Muscle layer of colon (tissue), 2 donors: ENCODE data around the gene KHSRP.

Experiments
- H3K27ac ChIP-seq: one replicate; pipeline ENCODE4 v1.7.0; 2013; ENCODE audit warnings: low read depth, mild to moderate bottlenecking, low read length, moderate library complexity
- H3K27me3 ChIP-seq, 2 donors: one replicate each; pipeline ENCODE4 v1.7.0; 2013; ENCODE audit warnings: low read length in 2 of 2, mild to moderate bottlenecking in 2 of 2; ENCODE audit not compliant: insufficient read depth in 2 of 2, control insufficient read depth in 1 of 2
- H3K36me3 ChIP-seq: one replicate; pipeline ENCODE4 v1.7.0; 2013; ENCODE audit warnings: mild to moderate bottlenecking, low read length; ENCODE audit not compliant: insufficient read depth
- H3K4me1 ChIP-seq: one replicate; pipeline ENCODE4 v1.7.0; 2013; ENCODE audit warnings: mild to moderate bottlenecking, low read length; ENCODE audit not compliant: insufficient read depth
- H3K4me3 ChIP-seq, 2 donors: one replicate each; pipeline ENCODE4 v1.7.0; 2013; ENCODE audit warnings: low read length in 2 of 2, low read depth in 1 of 2, mild to moderate bottlenecking in 1 of 2, moderate library complexity in 1 of 2
- H3K9ac ChIP-seq: one replicate; pipeline ENCODE4 v1.7.0; 2013; ENCODE audit warnings: low read length
- H3K9me3 ChIP-seq: one replicate; pipeline ENCODE4 v1.7.0; 2013; ENCODE audit warnings: mild to moderate bottlenecking, low read length
- donor health status: abdominal sarcoma.
- donor health status: Adenocarcinoma of cecum.

KHSRP gene

DNA sequence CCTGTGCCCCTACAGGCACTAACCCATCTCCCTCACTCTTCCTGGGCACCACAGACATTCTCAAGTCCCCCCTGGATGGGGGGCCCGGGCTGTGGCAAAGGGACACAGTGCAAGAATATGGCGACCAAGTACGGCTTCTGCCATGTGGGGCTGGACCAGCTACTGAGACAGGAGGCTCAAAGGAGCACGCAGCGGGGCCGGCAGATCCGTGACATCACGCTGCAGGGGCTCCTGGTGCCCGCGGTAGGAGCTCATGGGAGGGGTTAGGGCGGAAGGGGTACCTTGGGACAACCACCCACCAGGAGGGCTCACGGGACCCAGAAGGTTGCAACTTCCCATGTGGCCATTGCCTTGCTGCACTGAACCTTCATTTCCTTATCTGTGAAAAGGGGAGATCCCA is 28.3 kb downstream of the KHSRP start:
- no peak overlapping the region for H3K9ac ChIP-seq
- H3K27me3 ChIP-seq, result no peaks in the 10 kb centered on the region
- no peaks in the 10 kb centered on the region for H3K36me3 ChIP-seq
- H3K4me1 ChIP-seq, result peaks cover 8% of the 10 kb centered on the region
- H3K4me3 ChIP-seq, result no peak overlapping the region
- H3K27ac ChIP-seq, result no peak overlapping the region
- H3K9me3 ChIP-seq, result no peaks in the 10 kb centered on the region

- H3K9ac ChIP-seq, result no peak overlapping the region
- no peak overlapping the region for H3K4me3 ChIP-seq
- no peaks in the 10 kb centered on the region for H3K9me3 ChIP-seq
- H3K27ac ChIP-seq, result no peak overlapping the region
- no peaks in the 10 kb centered on the region for H3K36me3 ChIP-seq
- peaks cover 8% of the 10 kb centered on the region for H3K4me1 ChIP-seq
- no peaks in the 10 kb centered on the region for H3K27me3 ChIP-seq
Measured at GRCh38 chr19:6394831-6395230, 29.8 kb downstream of the KHSRP start.

- H3K27ac ChIP-seq, result peak overlapping the region; percentile 95
- H3K9me3 ChIP-seq, result no peaks in the 10 kb centered on the region
- H3K36me3 ChIP-seq, result no peaks in the 10 kb centered on the region
- H3K27me3 ChIP-seq, result no peaks in the 10 kb centered on the region
- H3K4me1 ChIP-seq, result peaks cover 8% of the 10 kb centered on the region
- peak overlapping the region; percentile 34 to 91 for H3K4me3 ChIP-seq
- H3K9ac ChIP-seq, result peak overlapping the region; percentile 75
Measured at GRCh38 chr19:6393983-6394412, 30.6 kb downstream of the KHSRP start.

GRCh38 chr19:6393074-6393982 is 31.3 kb downstream of the KHSRP start, which contains the start of gene GTF2F1:
Gene GTF2F1, minus strand, starts transcription at chr19:6393164. Its CDS starts 169 bp downstream, at chr19:6392995.
- H3K9ac ChIP-seq, result peak within 1 kb of the TSS; percentile 75
- peaks cover 4% of the 10 kb centered on the region for H3K36me3 ChIP-seq
- H3K27me3 ChIP-seq, result no peaks in the 10 kb centered on the region

GRCh38 chr19:6392221-6393073 is 32.2 kb downstream of the KHSRP start:
- peaks cover 8% of the 10 kb centered on the region for H3K4me1 ChIP-seq
- H3K9ac ChIP-seq, result peak overlapping the region; percentile 75
- H3K27ac ChIP-seq, result peak overlapping the region; percentile 95
- no peaks in the 10 kb centered on the region for H3K9me3 ChIP-seq
- peak overlapping the region; percentile 34 to 91 for H3K4me3 ChIP-seq
- peaks cover 13% of the 10 kb centered on the region for H3K36me3 ChIP-seq
- H3K27me3 ChIP-seq, result no peaks in the 10 kb centered on the region

More at GRCh38 chr19:6393074-6393982, 31.3 kb downstream of the KHSRP start, which contains the start of gene GTF2F1:
- H3K4me1 ChIP-seq, result peaks cover 8% of the 10 kb centered on the region
- H3K27ac ChIP-seq, result peak within 1 kb of the TSS; percentile 95
- no peaks in the 10 kb centered on the region for H3K9me3 ChIP-seq
- H3K4me3 ChIP-seq, result peak within 1 kb of the TSS; percentile 34 to 91

GRCh38 chr19:6387372-6387771 is 37.2 kb downstream of the KHSRP start:
- H3K4me3 ChIP-seq, result no peak overlapping the region
- no peak overlapping the region for H3K27ac ChIP-seq
- H3K36me3 ChIP-seq, result peaks cover 39% of the 10 kb centered on the region

DNA sequence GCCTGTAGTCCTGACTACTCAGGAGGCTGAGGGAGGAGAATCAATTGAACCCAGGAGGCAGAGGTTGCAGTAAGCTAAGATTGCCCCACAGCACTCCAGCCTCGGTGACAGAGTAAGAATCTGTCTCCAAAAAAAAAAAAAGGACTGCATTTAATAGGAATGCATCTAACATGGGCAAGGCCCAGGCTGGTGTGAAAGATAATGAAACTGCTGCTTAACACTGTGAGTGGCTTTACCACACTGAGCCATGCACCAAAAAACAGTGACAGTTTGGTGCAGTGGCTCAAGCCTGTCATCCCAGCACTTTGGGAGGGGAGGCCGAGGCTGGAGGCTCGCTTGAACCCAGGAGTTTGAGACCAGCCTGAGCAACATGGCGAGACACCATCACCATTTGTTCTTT is 40.2 kb downstream of the KHSRP start:
- Histone ChIP-seq H3K4me1 (no peaks in the 10 kb centered on the region), H3K9ac (no peak overlapping the region), H3K4me3 (no peak overlapping the region), H3K9me3 (no peaks in the 10 kb centered on the region), H3K27ac (no peak overlapping the region), H3K36me3 (peaks cover 66% of the 10 kb centered on the region), H3K27me3 (no peaks in the 10 kb centered on the region)

More at GRCh38 chr19:6387372-6387771, 37.2 kb downstream of the KHSRP start:
- H3K9me3 ChIP-seq, result no peaks in the 10 kb centered on the region
- no peaks in the 10 kb centered on the region for H3K27me3 ChIP-seq
- H3K4me1 ChIP-seq, result peaks cover 5% of the 10 kb centered on the region
- H3K9ac ChIP-seq, result no peak overlapping the region

DNA sequence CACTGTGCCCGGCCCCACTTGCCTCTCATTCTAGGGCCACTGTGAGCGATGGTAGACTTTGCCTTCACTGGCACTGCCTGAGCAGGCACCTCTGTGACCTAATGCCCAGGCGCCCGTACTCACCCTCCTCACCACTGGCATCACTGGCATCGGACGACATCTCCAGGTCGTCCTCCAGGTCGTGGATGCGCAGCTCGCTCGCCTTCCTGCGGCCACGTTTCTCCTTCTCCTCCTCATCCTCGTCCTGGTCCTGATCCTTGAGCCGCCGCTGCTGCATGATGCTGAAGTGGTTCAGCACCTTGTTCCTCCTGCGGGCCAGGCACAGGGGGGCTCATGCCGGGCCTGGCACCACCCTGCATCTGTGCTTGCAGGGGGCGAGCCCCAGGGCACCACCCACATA is 41.4 kb downstream of the KHSRP start:
- Histone ChIP-seq H3K4me1 (no peaks in the 10 kb centered on the region), H3K9ac (no peak overlapping the region), H3K4me3 (no peak overlapping the region), H3K27ac (no peak overlapping the region), H3K27me3 (no peaks in the 10 kb centered on the region), H3K9me3 (no peaks in the 10 kb centered on the region), H3K36me3 (peaks cover 61% of the 10 kb centered on the region)

GRCh38 chr19:6381030-6381750 is 43.4 kb downstream of the KHSRP start:
- H3K9me3 ChIP-seq, result no peaks in the 10 kb centered on the region
- H3K36me3 ChIP-seq, result peaks cover 44% of the 10 kb centered on the region

GRCh38 chr19:6379744-6380143 is 44.9 kb downstream of the KHSRP start:
- Histone ChIP-seq H3K9me3 (no peaks in the 10 kb centered on the region), H3K27me3 (no peaks in the 10 kb centered on the region), H3K36me3 (peaks cover 44% of the 10 kb centered on the region), H3K9ac (no peak overlapping the region), H3K4me3 (no peak overlapping the region), H3K4me1 (no peaks in the 10 kb centered on the region), H3K27ac (no peak overlapping the region)

More at GRCh38 chr19:6381030-6381750, 43.4 kb downstream of the KHSRP start:
- Histone ChIP-seq H3K4me3 (no peak overlapping the region), H3K27me3 (no peaks in the 10 kb centered on the region), H3K9ac (no peak overlapping the region), H3K27ac (no peak overlapping the region), H3K4me1 (no peaks in the 10 kb centered on the region)

GRCh38 chr19:6378486-6378885 is 46.1 kb downstream of the KHSRP start:
- no peak overlapping the region for H3K4me3 ChIP-seq
- peaks cover 36% of the 10 kb centered on the region for H3K36me3 ChIP-seq
- H3K27ac ChIP-seq, result peak overlapping the region; percentile 34

More at GRCh38 chr19:6378486-6378885, 46.1 kb downstream of the KHSRP start:
- Histone ChIP-seq H3K9me3 (no peaks in the 10 kb centered on the region), H3K4me1 (peaks cover 8% of the 10 kb centered on the region), H3K9ac (no peak overlapping the region), H3K27me3 (no peaks in the 10 kb centered on the region)
